BLaER1 treated with 17β-estradiol and CSF1 and Interleukin-3, amounts not matched to agents 10 nM and 100 nM (cell line): ENCODE data around the gene MCF2L.

ENCODE experiments used
- H3K27ac ChIP-seq, 11 experiments: shearing (Covaris generic); formaldehyde crosslinking; 2 replicates each; pipeline ENCODE4 v1.8.1; 2022
- H3K27me3 ChIP-seq, 11 experiments: shearing (Covaris generic); formaldehyde crosslinking; 2 replicates each; pipeline ENCODE4 v1.8.1; 2022
- H3K36me3 ChIP-seq, 11 experiments: shearing (Covaris generic); formaldehyde crosslinking; 2 replicates each; pipeline ENCODE4 v1.8.1; 2022
- H3K4me1 ChIP-seq, 10 experiments: shearing (Covaris generic); formaldehyde crosslinking; 2 replicates each; pipeline ENCODE4 v1.8.1; 2022
- H3K4me2 ChIP-seq, 11 experiments: shearing (Covaris generic); formaldehyde crosslinking; 2 replicates each; pipeline ENCODE4 v1.8.1; 2022
- H3K4me3 ChIP-seq, 10 experiments: shearing (Covaris generic); formaldehyde crosslinking; 2 replicates each; pipeline ENCODE4 v1.8.1; 2022
- H3K9ac ChIP-seq, 11 experiments: shearing (Covaris generic); formaldehyde crosslinking; 2 replicates each; pipeline ENCODE4 v1.8.1; 2022
- H3K9me3 ChIP-seq, 11 experiments: shearing (Covaris generic); formaldehyde crosslinking; replicated peaks in 1 of 11; 2 replicates each; pipeline ENCODE4 v1.8.1; 2022
- H4K20me1 ChIP-seq, 11 experiments: shearing (Covaris generic); formaldehyde crosslinking; 2 replicates each; pipeline ENCODE4 v1.8.1; 2022
- Cebpa-rat ChIP-seq, 11 experiments: shearing (Covaris generic); IDR thresholded peaks; 2 replicates each; pipeline ENCODE4 v1.8.1; 2022

Gene MCF2L

GRCh38 chr13:112984501-112984900, 15.5 kb downstream of the MCF2L start:
- H3K9me3 ChIP-seq, result peaks cover 1 to 16% (median 13%) of the 10 kb centered on the region in 11 experiments; a peak in 17 of 22 replicates
- peaks cover 0 to 50% (median 5%) of the 10 kb centered on the region in 11 experiments; a peak in 10 of 22 replicates for H4K20me1 ChIP-seq
- H3K4me3 ChIP-seq, result no peak overlapping the region
- peaks cover 29 to 71% (median 51%) of the 10 kb centered on the region in 11 experiments for H3K27me3 ChIP-seq
- H3K4me1 ChIP-seq, result peaks cover 0 to 15% (median 13%) of the 10 kb centered on the region in 10 experiments; a peak in 16 of 20 replicates
- no peaks in the 10 kb centered on the region for H3K36me3 ChIP-seq
- no peak for TF ChIP-seq Cebpa-rat (IDR thresholded peaks at IDR 0.05)
- no peak overlapping the region for H3K27ac ChIP-seq
- H3K4me2 ChIP-seq, result no peak overlapping the region
- no peak overlapping the region for H3K9ac ChIP-seq

DNA sequence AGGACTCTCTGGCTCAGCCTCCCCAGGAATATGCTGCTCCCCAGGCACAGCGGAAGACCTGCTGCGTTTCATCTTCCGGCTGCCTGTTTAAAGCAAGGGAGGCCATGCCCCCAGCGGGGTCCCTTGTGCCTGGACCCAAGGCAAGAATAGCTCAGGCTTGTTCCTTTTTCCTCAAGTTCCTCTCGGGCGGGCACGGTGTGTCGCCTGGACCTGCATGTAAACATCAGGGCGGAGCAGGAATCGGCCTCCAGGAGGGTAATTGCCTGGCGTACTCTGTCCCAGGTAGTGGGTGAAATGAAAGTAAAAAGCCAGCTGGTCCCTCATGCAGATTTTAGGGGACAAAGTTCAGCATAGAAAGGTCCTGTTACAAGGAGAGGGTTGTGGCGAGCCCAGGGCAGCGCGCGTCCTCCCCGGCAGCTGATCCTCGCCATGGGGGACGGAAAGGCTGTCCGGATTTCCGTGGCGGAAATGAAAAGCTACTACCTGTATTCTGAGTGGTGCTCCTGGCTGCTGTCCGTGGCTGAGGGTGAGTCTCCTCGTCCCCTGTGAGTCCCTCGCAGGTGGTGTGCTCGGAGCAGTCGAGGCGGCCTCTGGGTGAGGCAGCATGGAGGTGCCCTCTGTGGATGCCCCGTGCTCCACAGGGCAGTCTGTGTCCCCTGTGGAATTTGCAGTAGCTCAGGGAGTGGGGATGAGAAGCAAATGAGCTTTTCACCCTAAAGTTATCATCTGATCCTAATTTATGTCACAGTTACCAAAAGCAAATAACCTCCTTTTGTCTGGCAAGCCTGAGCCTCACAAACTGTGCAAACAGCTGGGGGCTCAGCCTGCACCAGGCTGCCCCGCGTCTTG, 16.2 kb downstream of the MCF2L start:
- Histone ChIP-seq H3K9ac (no peak overlapping the region), H3K4me3 (no peak overlapping the region), H3K27ac (no peak overlapping the region), H3K27me3 (peaks cover 22 to 66% (median 44%) of the 10 kb centered on the region in 11 experiments), H3K9me3 (peaks cover 7 to 23% (median 19%) of the 10 kb centered on the region in 11 experiments; a peak in 18 of 22 replicates), H3K36me3 (no peaks in the 10 kb centered on the region), H3K4me2 (no peak overlapping the region), H3K4me1 (peaks cover 0 to 9% (median 8%) of the 10 kb centered on the region in 10 experiments; a peak in 16 of 20 replicates), H4K20me1 (peaks cover 0 to 44% (median 0%) of the 10 kb centered on the region in 11 experiments; a peak in 9 of 22 replicates)
- TF ChIP-seq Cebpa-rat (IDR thresholded peaks at IDR 0.05), result no peak

DNA sequence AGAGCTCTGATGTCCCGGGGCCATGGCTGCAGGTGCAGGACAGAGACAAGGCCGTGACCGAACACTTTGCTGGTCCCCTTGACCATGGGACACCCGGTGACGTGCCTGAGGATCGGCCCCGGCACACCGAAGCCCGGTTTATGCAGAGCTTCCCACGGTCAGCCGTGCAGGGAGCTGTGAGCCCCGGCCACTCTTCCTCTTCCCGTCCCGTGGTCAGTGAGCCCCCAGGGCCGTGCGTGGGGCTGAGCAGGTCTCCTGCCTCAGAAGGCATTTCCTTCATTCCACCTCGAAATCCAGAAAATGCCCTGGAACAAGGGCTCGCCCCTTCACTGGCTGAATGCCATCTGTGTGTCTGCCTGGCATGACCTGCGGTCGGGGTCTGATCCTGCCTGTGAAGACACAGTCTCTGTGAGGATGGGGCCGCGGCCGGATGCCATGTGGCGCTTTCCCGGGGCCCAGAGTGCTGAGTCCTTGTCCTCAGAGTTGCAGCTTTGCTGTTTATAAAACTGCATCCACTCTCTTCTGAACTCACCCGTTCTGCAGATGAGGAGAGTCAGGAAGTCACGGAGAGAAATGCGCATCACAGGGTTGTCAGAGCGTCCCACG, 16.9 kb downstream of the MCF2L start:
- no peaks in the 10 kb centered on the region for H3K36me3 ChIP-seq
- no peak for TF ChIP-seq Cebpa-rat (IDR thresholded peaks at IDR 0.05)
- peaks cover 0 to 42% (median 0%) of the 10 kb centered on the region in 11 experiments; a peak in 7 of 22 replicates for H4K20me1 ChIP-seq
- no peak overlapping the region for H3K4me2 ChIP-seq
- no peak overlapping the region for H3K4me3 ChIP-seq
- H3K27me3 ChIP-seq, result peaks cover 16 to 59% (median 37%) of the 10 kb centered on the region in 11 experiments; a peak in 21 of 22 replicates
- no peak overlapping the region; a peak in 1 of 22 replicates for H3K9ac ChIP-seq
- H3K9me3 ChIP-seq, result peaks cover 7 to 24% (median 19%) of the 10 kb centered on the region in 11 experiments; a peak in 18 of 22 replicates
- no peak overlapping the region for H3K27ac ChIP-seq
- peaks cover 0 to 2% (median 1%) of the 10 kb centered on the region in 10 experiments; a peak in 8 of 20 replicates for H3K4me1 ChIP-seq

- H3K27me3 ChIP-seq, result peaks cover 15 to 54% (median 33%) of the 10 kb centered on the region in 11 experiments; a peak in 21 of 22 replicates
- H4K20me1 ChIP-seq, result peaks cover 0 to 40% (median 0%) of the 10 kb centered on the region in 11 experiments; a peak in 7 of 22 replicates
- no peak overlapping the region for H3K27ac ChIP-seq
- H3K9me3 ChIP-seq, result peaks cover 7 to 24% (median 19%) of the 10 kb centered on the region in 11 experiments; a peak in 18 of 22 replicates
- no peak overlapping the region for H3K4me2 ChIP-seq
- no peak for TF ChIP-seq Cebpa-rat (IDR thresholded peaks at IDR 0.05)
- no peaks in the 10 kb centered on the region for H3K36me3 ChIP-seq
- H3K4me3 ChIP-seq, result no peak overlapping the region
- H3K9ac ChIP-seq, result no peak overlapping the region
- H3K4me1 ChIP-seq, result no peaks in the 10 kb centered on the region
These were observed 17.5 kb downstream of the MCF2L start for GRCh38 chr13:112986470-112986869.

- Histone ChIP-seq H4K20me1 (peaks cover 0 to 34% (median 0%) of the 10 kb centered on the region in 11 experiments; a peak in 7 of 22 replicates), H3K9ac (no peak overlapping the region), H3K27ac (no peak overlapping the region), H3K36me3 (no peaks in the 10 kb centered on the region), H3K4me3 (no peak overlapping the region), H3K27me3 (peaks cover 15 to 54% (median 33%) of the 10 kb centered on the region in 11 experiments; a peak in 21 of 22 replicates), H3K9me3 (peaks cover 7 to 24% (median 19%) of the 10 kb centered on the region in 11 experiments; a peak in 18 of 22 replicates), H3K4me2 (no peak overlapping the region), H3K4me1 (no peaks in the 10 kb centered on the region)
- no peak for TF ChIP-seq Cebpa-rat (IDR thresholded peaks at IDR 0.05)
These were observed 18.1 kb downstream of the MCF2L start for GRCh38 chr13:112986946-112987681.

DNA sequence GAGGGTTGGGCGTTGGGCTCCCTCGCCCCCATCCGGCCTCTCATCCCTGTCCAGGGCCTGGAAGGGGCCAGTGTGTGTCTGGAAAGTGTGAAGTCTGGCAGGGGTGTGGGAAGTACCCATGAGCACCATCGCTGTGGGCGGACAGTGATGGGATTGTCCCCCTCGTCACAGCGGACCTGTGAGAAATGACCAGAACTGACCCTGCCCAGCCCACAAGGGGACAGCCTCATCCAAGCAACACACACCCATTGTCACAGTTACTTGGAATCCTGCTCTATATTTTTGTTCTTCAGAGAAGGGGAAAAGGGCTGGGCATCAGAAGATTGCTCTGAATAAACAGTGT, 18.6 kb downstream of the MCF2L start:
- Histone ChIP-seq H3K27me3 (peaks cover 15 to 51% (median 33%) of the 10 kb centered on the region in 11 experiments; a peak in 21 of 22 replicates), H3K4me1 (no peaks in the 10 kb centered on the region), H3K4me2 (no peak overlapping the region), H3K36me3 (no peaks in the 10 kb centered on the region), H4K20me1 (peaks cover 0 to 29% (median 0%) of the 10 kb centered on the region in 11 experiments; a peak in 7 of 22 replicates), H3K27ac (no peak overlapping the region), H3K4me3 (no peak overlapping the region), H3K9ac (no peak overlapping the region), H3K9me3 (peaks cover 7 to 24% (median 19%) of the 10 kb centered on the region in 11 experiments; a peak in 18 of 22 replicates)
- no peak for TF ChIP-seq Cebpa-rat (IDR thresholded peaks at IDR 0.05)

DNA sequence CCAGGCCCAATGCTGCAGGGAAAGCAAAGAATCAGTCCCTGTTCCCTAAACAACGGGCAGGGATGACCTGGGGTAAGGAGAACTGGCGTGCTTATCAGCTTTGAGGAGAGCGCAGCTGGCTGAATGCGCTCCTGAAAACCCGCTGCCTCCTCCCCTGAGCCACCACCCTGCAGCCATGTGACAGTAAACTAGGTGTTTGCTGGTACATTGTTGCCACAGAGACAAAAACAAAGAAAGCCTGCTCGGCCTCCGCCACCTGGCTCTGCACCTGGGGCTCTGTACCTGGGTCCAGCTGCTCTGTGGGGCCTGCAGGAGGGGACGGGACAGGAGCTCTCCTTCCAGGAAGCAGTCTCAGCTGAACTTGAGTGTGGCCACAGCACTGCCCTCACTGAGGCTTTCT, 21.8 kb downstream of the MCF2L start:
- TF ChIP-seq Cebpa-rat (IDR thresholded peaks at IDR 0.05), result no peak
- Histone ChIP-seq H3K36me3 (no peaks in the 10 kb centered on the region), H3K4me2 (no peak overlapping the region), H3K27me3 (peaks cover 19 to 51% (median 33%) of the 10 kb centered on the region in 11 experiments; a peak in 21 of 22 replicates), H3K9ac (no peak overlapping the region), H3K9me3 (peaks cover 7 to 24% (median 19%) of the 10 kb centered on the region in 11 experiments; a peak in 18 of 22 replicates), H3K4me1 (no peaks in the 10 kb centered on the region), H3K4me3 (no peak overlapping the region), H4K20me1 (peaks cover 0 to 20% (median 0%) of the 10 kb centered on the region in 11 experiments; a peak in 6 of 22 replicates), H3K27ac (no peak overlapping the region)

- no peak overlapping the region for H3K9ac ChIP-seq
- no peak for TF ChIP-seq Cebpa-rat (IDR thresholded peaks at IDR 0.05)
- H4K20me1 ChIP-seq, result peaks cover 0 to 25% (median 0%) of the 10 kb centered on the region in 11 experiments; a peak in 8 of 22 replicates
- no peak overlapping the region for H3K27ac ChIP-seq
- peaks cover 17 to 51% (median 33%) of the 10 kb centered on the region in 11 experiments; a peak in 21 of 22 replicates for H3K27me3 ChIP-seq
- H3K36me3 ChIP-seq, result no peaks in the 10 kb centered on the region
- H3K4me2 ChIP-seq, result no peak overlapping the region
- no peak overlapping the region for H3K4me3 ChIP-seq
- H3K4me1 ChIP-seq, result peaks cover 0 to 1% (median 0%) of the 10 kb centered on the region in 10 experiments; a peak in 2 of 20 replicates
- H3K9me3 ChIP-seq, result peaks cover 7 to 24% (median 19%) of the 10 kb centered on the region in 11 experiments; a peak in 18 of 22 replicates
These were observed 22.6 kb downstream of the MCF2L start for GRCh38 chr13:112991609-112992008.
